ENCODE measurements around the gene GTF3A. TPM values are rescaled to one million over a fixed set of nuclear protein-coding genes. Genes with fewer than 3 reads are reported as not detected.

Gene GTF3A
- total and polyA plus RNA-seq, 2 of the 8 experiments (the other 6 are each of a cell fraction or from before 2014, with no cell fraction given) = 41.6 to 96.5 TPM

GRCh38 chr13:27404680-27405079 is 19.7 kb upstream of the GTF3A start (continued):
- TF ChIP-seq TBP (IDR thresholded peaks at IDR 0.05; ENCODE audit: low read depth, low read length) (no peak), CREB1 (IDR thresholded peaks at IDR 0.05) (no peak)
